BJ (cell line): ENCODE results near the gene ENPP1. TPM values are rescaled to one million over a fixed set of nuclear protein-coding genes. Genes with fewer than 3 reads are reported as not detected.

ENCODE experiments used
- CTCF ChIA-PET: fragments of 350-600 bp; formaldehyde crosslinking; extraction: SDS; loops from one replicate; lab custom pipeline; 2021; ENCODE audit warnings: antibody characterized with exemption, inconsistent platforms; lab: Yijun Ruan, JAX
- POLR2A ChIA-PET: fragments of 300-600 bp; sonication (Branson Sonifier 250); formaldehyde crosslinking; extraction: SDS; loops from one replicate; lab custom pipeline; 2021; ENCODE audit warnings: antibody characterized with exemption; lab: Charles Lee
- DNase-seq: peaks from one replicate; pipeline ENCODE4 v3.0.0-alpha.2; 2011; ENCODE audit warnings: low read depth
- H3K27me3 ChIP-seq: 2 replicates; pipeline ENCODE4 v1.6.0; 2011; ENCODE audit warnings: low read length; ENCODE audit not compliant: control insufficient read depth, insufficient read depth
- H3K36me3 ChIP-seq: 2 replicates; pipeline ENCODE4 v1.5.1; 2011; ENCODE audit warnings: low read length; ENCODE audit not compliant: control insufficient read depth, insufficient read depth
- H3K4me3 ChIP-seq: 2 replicates; pipeline ENCODE4 v1.5.1; 2011; ENCODE audit warnings: low read depth, mild to moderate bottlenecking, control low read depth, low read length
- CTCF ChIP-seq: IDR thresholded peaks from 2 replicates; pipeline ENCODE4 v1.5.1; 2011; ENCODE audit warnings: low read depth, mild to moderate bottlenecking, control low read depth, inconsistent platforms, low read length, moderate library complexity; ENCODE audit not compliant: insufficient read depth
- polyA plus RNA-seq: library from polyadenylated mRNA; depleted of rRNA; stranded (reverse); fragments of >200 nt; gene quantifications from 2 replicates; pipeline ENCODE4 v1.2.3, GENCODE V29; 2011

Gene ENPP1
- polyA plus RNA-seq, 1 experiment: 8.0 TPM

- Histone ChIP-seq H3K27me3 (no peaks in the 10 kb centered on the region), H3K36me3 (no peaks in the 10 kb centered on the region), H3K4me3 (no peak overlapping the region)
- DNase-seq: no peak
- no peak for TF ChIP-seq CTCF
- CTCF ChIA-PET: interaction anchor here (1.5 kb wide), 1 partner anchor 68 kb away, joined by 7 read pairs; no protein-coding TSS in a partner anchor
- POLR2A ChIA-PET: no interaction called here
Observed at GRCh38 chr6:131763749-131764148, 44.1 kb upstream of the ENPP1 start.

GRCh38 chr6:131764350-131764749, 43.5 kb upstream of the ENPP1 start:
- no peak overlapping the region for H3K4me3 ChIP-seq
- POLR2A ChIA-PET: no interaction called here
- TF ChIP-seq CTCF: no peak
- DNase-seq: no peak
- CTCF ChIA-PET: interaction anchor here (1.1 to 1.5 kb wide), 2 partner anchors 9 to 69 kb away, joined by 3 to 7 read pairs; no protein-coding TSS in a partner anchor
- H3K27me3 ChIP-seq: no peaks in the 10 kb centered on the region
- no peaks in the 10 kb centered on the region for H3K36me3 ChIP-seq

- no peak overlapping the region for H3K4me3 ChIP-seq
- CTCF ChIA-PET: interaction anchor here (1.1 to 1.5 kb wide), 2 partner anchors 9 to 70 kb away, joined by 3 to 7 read pairs; no protein-coding TSS in a partner anchor
- no peaks in the 10 kb centered on the region for H3K27me3 ChIP-seq
- H3K36me3 ChIP-seq: no peaks in the 10 kb centered on the region
- TF ChIP-seq CTCF: no peak
- POLR2A ChIA-PET: interaction anchor here (0.7 kb wide), 1 partner anchor 23 kb away, joined by 3 read pairs; no protein-coding TSS in a partner anchor
- peak; percentile 67 for DNase-seq
Observed at GRCh38 chr6:131765081-131765803, 42.6 kb upstream of the ENPP1 start.

GRCh38 chr6:131765804-131766135, 42.0 kb upstream of the ENPP1 start:
- no peaks in the 10 kb centered on the region for H3K27me3 ChIP-seq
- H3K36me3 ChIP-seq: no peaks in the 10 kb centered on the region
- H3K4me3 ChIP-seq: no peak overlapping the region
- DNase-seq: no peak
- ChIA-PET POLR2A (interaction anchor here (0.7 kb wide), 1 partner anchor 23 kb away, joined by 3 read pairs; no protein-coding TSS in a partner anchor), CTCF (interaction anchor here (1.2 kb wide), 1 partner anchor 11 kb away, joined by 3 read pairs; no protein-coding TSS in a partner anchor)
- no peak for TF ChIP-seq CTCF

- ChIA-PET POLR2A (no interaction called here), CTCF (interaction anchor here (1.1 to 1.2 kb wide), 2 partner anchors 12 to 143 kb away, joined by 3 read pairs; no protein-coding TSS in a partner anchor)
- Histone ChIP-seq H3K36me3 (no peaks in the 10 kb centered on the region), H3K27me3 (no peaks in the 10 kb centered on the region), H3K4me3 (no peak overlapping the region)
- no peak for TF ChIP-seq CTCF
- no peak for DNase-seq
Observed at GRCh38 chr6:131766631-131767030, 41.2 kb upstream of the ENPP1 start.
